Measurements from ENCODE around the gene PEAK1.

PEAK1 gene

GRCh38 chr15:77221708-77222107 is 198.2 kb downstream of the PEAK1 start:
- Histone ChIP-seq H3K9me3 (ENCODE audit: control insufficient read depth, low read length) (no peaks in the 10 kb centered on the region), H3K36me3 (ENCODE audit: control insufficient read depth, insufficient read depth, low read length) (no peaks in the 10 kb centered on the region), H3K4me3 (ENCODE audit: insufficient read depth, low read depth, low read length, poor library complexity, severe bottlenecking) (no peak overlapping the region), H3K4me1 (ENCODE audit: control insufficient read depth, insufficient read depth, low read length, poor library complexity, severe bottlenecking) (no peaks in the 10 kb centered on the region), H3K27me3 (replicated peaks; ENCODE audit: control insufficient read depth, insufficient read depth, low read length, poor library complexity, severe bottlenecking) (no peaks in the 10 kb centered on the region), H3K27ac (ENCODE audit: insufficient read depth, low read length, poor library complexity, severe bottlenecking) (no peak overlapping the region)
- no peak for DNase-seq

GRCh38 chr15:77221174-77221573 is 198.7 kb downstream of the PEAK1 start:
- no peaks in the 10 kb centered on the region for H3K4me1 ChIP-seq (ENCODE audit: control insufficient read depth, insufficient read depth, low read length, poor library complexity, severe bottlenecking)

GRCh38 chr15:77219841-77220240 is 200.1 kb downstream of the PEAK1 start:
- H3K4me3 ChIP-seq (ENCODE audit: insufficient read depth, low read depth, low read length, poor library complexity, severe bottlenecking), result no peak overlapping the region
- H3K4me1 ChIP-seq (ENCODE audit: control insufficient read depth, insufficient read depth, low read length, poor library complexity, severe bottlenecking), result no peaks in the 10 kb centered on the region
- no peaks in the 10 kb centered on the region for H3K9me3 ChIP-seq (ENCODE audit: control insufficient read depth, low read length)
- H3K27ac ChIP-seq (ENCODE audit: insufficient read depth, low read length, poor library complexity, severe bottlenecking), result no peak overlapping the region
- no peak for DNase-seq
- H3K27me3 ChIP-seq (replicated peaks; ENCODE audit: control insufficient read depth, insufficient read depth, low read length, poor library complexity, severe bottlenecking), result no peaks in the 10 kb centered on the region
- H3K36me3 ChIP-seq (ENCODE audit: control insufficient read depth, insufficient read depth, low read length), result no peaks in the 10 kb centered on the region

More at GRCh38 chr15:77221174-77221573, 198.7 kb downstream of the PEAK1 start:
- no peak for DNase-seq
- no peaks in the 10 kb centered on the region for H3K27me3 ChIP-seq (replicated peaks; ENCODE audit: control insufficient read depth, insufficient read depth, low read length, poor library complexity, severe bottlenecking)
- no peak overlapping the region for H3K4me3 ChIP-seq (ENCODE audit: insufficient read depth, low read depth, low read length, poor library complexity, severe bottlenecking)
- no peak overlapping the region for H3K27ac ChIP-seq (ENCODE audit: insufficient read depth, low read length, poor library complexity, severe bottlenecking)
- no peaks in the 10 kb centered on the region for H3K36me3 ChIP-seq (ENCODE audit: control insufficient read depth, insufficient read depth, low read length)
- H3K9me3 ChIP-seq (ENCODE audit: control insufficient read depth, low read length), result no peaks in the 10 kb centered on the region

GRCh38 chr15:77209221-77209620 is 210.7 kb downstream of the PEAK1 start:
- no peaks in the 10 kb centered on the region for H3K4me1 ChIP-seq (ENCODE audit: control insufficient read depth, insufficient read depth, low read length, poor library complexity, severe bottlenecking)
- no peaks in the 10 kb centered on the region for H3K27me3 ChIP-seq (replicated peaks; ENCODE audit: control insufficient read depth, insufficient read depth, low read length, poor library complexity, severe bottlenecking)
- H3K36me3 ChIP-seq (ENCODE audit: control insufficient read depth, insufficient read depth, low read length), result no peaks in the 10 kb centered on the region
- no peak overlapping the region for H3K27ac ChIP-seq (ENCODE audit: insufficient read depth, low read length, poor library complexity, severe bottlenecking)
- H3K4me3 ChIP-seq (ENCODE audit: insufficient read depth, low read depth, low read length, poor library complexity, severe bottlenecking), result no peak overlapping the region
- no peak for DNase-seq
- H3K9me3 ChIP-seq (ENCODE audit: control insufficient read depth, low read length), result no peaks in the 10 kb centered on the region

GRCh38 chr15:77208241-77208640 is 211.7 kb downstream of the PEAK1 start:
- Histone ChIP-seq H3K9me3 (ENCODE audit: control insufficient read depth, low read length) (no peaks in the 10 kb centered on the region), H3K4me3 (ENCODE audit: insufficient read depth, low read depth, low read length, poor library complexity, severe bottlenecking) (no peak overlapping the region), H3K27me3 (replicated peaks; ENCODE audit: control insufficient read depth, insufficient read depth, low read length, poor library complexity, severe bottlenecking) (no peaks in the 10 kb centered on the region), H3K4me1 (ENCODE audit: control insufficient read depth, insufficient read depth, low read length, poor library complexity, severe bottlenecking) (no peaks in the 10 kb centered on the region), H3K36me3 (ENCODE audit: control insufficient read depth, insufficient read depth, low read length) (no peaks in the 10 kb centered on the region), H3K27ac (ENCODE audit: insufficient read depth, low read length, poor library complexity, severe bottlenecking) (no peak overlapping the region)
- no peak for DNase-seq

GRCh38 chr15:77201665-77202064 is 218.2 kb downstream of the PEAK1 start:
- Histone ChIP-seq H3K27me3 (replicated peaks; ENCODE audit: control insufficient read depth, insufficient read depth, low read length, poor library complexity, severe bottlenecking) (no peaks in the 10 kb centered on the region), H3K4me3 (ENCODE audit: insufficient read depth, low read depth, low read length, poor library complexity, severe bottlenecking) (no peak overlapping the region), H3K9me3 (ENCODE audit: control insufficient read depth, low read length) (no peaks in the 10 kb centered on the region), H3K27ac (ENCODE audit: insufficient read depth, low read length, poor library complexity, severe bottlenecking) (no peak overlapping the region), H3K36me3 (ENCODE audit: control insufficient read depth, insufficient read depth, low read length) (no peaks in the 10 kb centered on the region), H3K4me1 (ENCODE audit: control insufficient read depth, insufficient read depth, low read length, poor library complexity, severe bottlenecking) (no peaks in the 10 kb centered on the region)
- no peak for DNase-seq

GRCh38 chr15:77196381-77196780 is 223.5 kb downstream of the PEAK1 start:
- Histone ChIP-seq H3K4me3 (ENCODE audit: insufficient read depth, low read depth, low read length, poor library complexity, severe bottlenecking) (no peak overlapping the region), H3K27me3 (replicated peaks; ENCODE audit: control insufficient read depth, insufficient read depth, low read length, poor library complexity, severe bottlenecking) (no peaks in the 10 kb centered on the region)
- DNase-seq, result no peak

GRCh38 chr15:77195586-77195985 is 224.3 kb downstream of the PEAK1 start:
- no peak for DNase-seq
- no peak overlapping the region for H3K27ac ChIP-seq (ENCODE audit: insufficient read depth, low read length, poor library complexity, severe bottlenecking)
- no peaks in the 10 kb centered on the region for H3K9me3 ChIP-seq (ENCODE audit: control insufficient read depth, low read length)
- no peaks in the 10 kb centered on the region for H3K27me3 ChIP-seq (replicated peaks; ENCODE audit: control insufficient read depth, insufficient read depth, low read length, poor library complexity, severe bottlenecking)
- no peak overlapping the region for H3K4me3 ChIP-seq (ENCODE audit: insufficient read depth, low read depth, low read length, poor library complexity, severe bottlenecking)
- no peaks in the 10 kb centered on the region for H3K36me3 ChIP-seq (ENCODE audit: control insufficient read depth, insufficient read depth, low read length)
- no peaks in the 10 kb centered on the region for H3K4me1 ChIP-seq (ENCODE audit: control insufficient read depth, insufficient read depth, low read length, poor library complexity, severe bottlenecking)

More at GRCh38 chr15:77196381-77196780, 223.5 kb downstream of the PEAK1 start:
- Histone ChIP-seq H3K9me3 (ENCODE audit: control insufficient read depth, low read length) (no peaks in the 10 kb centered on the region), H3K4me1 (ENCODE audit: control insufficient read depth, insufficient read depth, low read length, poor library complexity, severe bottlenecking) (no peaks in the 10 kb centered on the region), H3K36me3 (ENCODE audit: control insufficient read depth, insufficient read depth, low read length) (no peaks in the 10 kb centered on the region), H3K27ac (ENCODE audit: insufficient read depth, low read length, poor library complexity, severe bottlenecking) (no peak overlapping the region)

GRCh38 chr15:77192451-77192850 is 227.5 kb downstream of the PEAK1 start:
- H3K27me3 ChIP-seq (replicated peaks; ENCODE audit: control insufficient read depth, insufficient read depth, low read length, poor library complexity, severe bottlenecking), result no peaks in the 10 kb centered on the region
- H3K4me1 ChIP-seq (ENCODE audit: control insufficient read depth, insufficient read depth, low read length, poor library complexity, severe bottlenecking), result peaks cover 6% of the 10 kb centered on the region
- no peak for DNase-seq
- H3K27ac ChIP-seq (ENCODE audit: insufficient read depth, low read length, poor library complexity, severe bottlenecking), result no peak overlapping the region
- no peaks in the 10 kb centered on the region for H3K9me3 ChIP-seq (ENCODE audit: control insufficient read depth, low read length)
- no peak overlapping the region for H3K4me3 ChIP-seq (ENCODE audit: insufficient read depth, low read depth, low read length, poor library complexity, severe bottlenecking)
- no peaks in the 10 kb centered on the region for H3K36me3 ChIP-seq (ENCODE audit: control insufficient read depth, insufficient read depth, low read length)

GRCh38 chr15:77191230-77191834 is 228.6 kb downstream of the PEAK1 start:
- peaks cover 6% of the 10 kb centered on the region for H3K4me1 ChIP-seq (ENCODE audit: control insufficient read depth, insufficient read depth, low read length, poor library complexity, severe bottlenecking)
- H3K27me3 ChIP-seq (replicated peaks; ENCODE audit: control insufficient read depth, insufficient read depth, low read length, poor library complexity, severe bottlenecking), result no peaks in the 10 kb centered on the region
- H3K9me3 ChIP-seq (ENCODE audit: control insufficient read depth, low read length), result no peaks in the 10 kb centered on the region
- H3K27ac ChIP-seq (ENCODE audit: insufficient read depth, low read length, poor library complexity, severe bottlenecking), result no peak overlapping the region
- H3K4me3 ChIP-seq (ENCODE audit: insufficient read depth, low read depth, low read length, poor library complexity, severe bottlenecking), result no peak overlapping the region
- H3K36me3 ChIP-seq (ENCODE audit: control insufficient read depth, insufficient read depth, low read length), result no peaks in the 10 kb centered on the region
- DNase-seq, result no peak
